ENCODE measurements around the gene ANKRD7.

ANKRD7 gene

DNA sequence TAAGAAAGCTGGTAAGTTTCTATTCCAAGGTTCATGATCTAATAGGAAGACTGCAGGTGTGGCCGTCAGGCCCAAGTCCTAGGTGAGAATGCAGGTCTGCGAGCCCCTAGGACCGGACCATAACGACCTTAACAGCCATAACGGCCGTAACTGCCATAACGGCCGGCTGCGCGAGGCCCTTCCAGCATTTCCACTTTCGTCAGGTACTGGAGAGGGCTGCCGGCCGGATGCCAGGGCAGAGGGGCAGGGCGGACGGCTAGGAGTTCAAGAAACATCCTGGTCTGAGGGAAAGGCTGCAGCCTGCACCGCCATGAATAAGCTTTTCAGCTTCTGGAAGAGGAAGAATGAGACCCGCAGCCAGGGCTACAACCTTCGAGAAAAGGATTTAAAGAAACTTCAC lies at the start of gene ANKRD7:
ANKRD7 (plus strand) TSS at position 184 of the 400 bp plus-strand sequence; CDS start at position 311, 127 bp downstream.
- H3K36me3 Mint-ChIP-seq (ENCODE audit: low read depth): no peaks in the 10 kb centered on the region
- H3K27ac Mint-ChIP-seq: no peak within 1 kb of the TSS
- H3K4me1 Mint-ChIP-seq (ENCODE audit: low read depth): no peaks in the 10 kb centered on the region
- no peaks in the 10 kb centered on the region for H3K27me3 Mint-ChIP-seq
- H3K9me3 Mint-ChIP-seq: no peaks in the 10 kb centered on the region
- no peak within 1 kb of the TSS for H3K4me3 Mint-ChIP-seq

GRCh38 chr7:118175740-118176139 lies 48.8 kb upstream of the ANKRD7 start:
- Mint-ChIP-seq H3K4me1 (ENCODE audit: low read depth) (no peaks in the 10 kb centered on the region), H3K36me3 (ENCODE audit: low read depth) (no peaks in the 10 kb centered on the region), H3K9me3 (no peaks in the 10 kb centered on the region), H3K4me3 (no peak overlapping the region), H3K27ac (no peak overlapping the region), H3K27me3 (peaks cover 26% of the 10 kb centered on the region)

DNA sequence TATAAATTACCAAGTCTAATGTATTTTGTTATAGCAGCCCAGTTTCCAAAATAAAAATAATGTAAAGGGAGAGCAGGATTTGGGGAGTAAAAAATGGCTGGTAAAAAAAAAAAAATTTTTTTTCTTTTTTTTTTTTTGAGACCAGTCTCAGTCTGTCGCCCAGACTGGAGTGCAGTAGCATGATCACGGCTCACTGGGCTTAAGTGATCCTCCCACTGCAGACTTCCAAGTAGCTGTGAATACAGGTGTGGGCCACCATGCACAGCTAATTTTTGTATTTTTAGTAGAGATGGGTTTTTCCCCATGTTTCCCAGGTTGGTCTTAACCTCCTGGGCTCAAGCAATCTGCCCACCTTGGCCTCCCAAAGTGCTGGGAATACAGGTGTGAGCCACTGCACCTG lies 45.3 kb upstream of the ANKRD7 start:
- Mint-ChIP-seq H3K27me3 (peaks cover 2% of the 10 kb centered on the region), H3K27ac (no peak overlapping the region), H3K9me3 (no peaks in the 10 kb centered on the region), H3K4me1 (ENCODE audit: low read depth) (peaks cover 17% of the 10 kb centered on the region), H3K4me3 (no peak overlapping the region), H3K36me3 (ENCODE audit: low read depth) (peaks cover 7% of the 10 kb centered on the region)

- Mint-ChIP-seq H3K36me3 (ENCODE audit: low read depth) (peaks cover 38% of the 10 kb centered on the region), H3K27me3 (no peaks in the 10 kb centered on the region), H3K9me3 (no peaks in the 10 kb centered on the region), H3K4me3 (peak overlapping the region; percentile 99), H3K4me1 (ENCODE audit: low read depth) (peaks cover 47% of the 10 kb centered on the region), H3K27ac (peak overlapping the region; percentile 100)
These were observed 41.7 kb upstream of the ANKRD7 start for GRCh38 chr7:118182593-118183427.

GRCh38 chr7:118183428-118183785 lies 41.1 kb upstream of the ANKRD7 start:
- peaks cover 47% of the 10 kb centered on the region for H3K4me1 Mint-ChIP-seq (ENCODE audit: low read depth)
- H3K27ac Mint-ChIP-seq: peak overlapping the region; percentile 100
- H3K36me3 Mint-ChIP-seq (ENCODE audit: low read depth): peaks cover 44% of the 10 kb centered on the region
- H3K4me3 Mint-ChIP-seq: peak overlapping the region; percentile 99
- no peaks in the 10 kb centered on the region for H3K9me3 Mint-ChIP-seq
- no peaks in the 10 kb centered on the region for H3K27me3 Mint-ChIP-seq

- H3K36me3 Mint-ChIP-seq (ENCODE audit: low read depth): peaks cover 50% of the 10 kb centered on the region
These were observed 40.5 kb upstream of the ANKRD7 start, which contains the start of gene LSM8 for GRCh38 chr7:118183786-118184564. Gene LSM8 (plus strand): TSS chr7:118184164. CDS start chr7:118184224, 60 bp downstream.

DNA sequence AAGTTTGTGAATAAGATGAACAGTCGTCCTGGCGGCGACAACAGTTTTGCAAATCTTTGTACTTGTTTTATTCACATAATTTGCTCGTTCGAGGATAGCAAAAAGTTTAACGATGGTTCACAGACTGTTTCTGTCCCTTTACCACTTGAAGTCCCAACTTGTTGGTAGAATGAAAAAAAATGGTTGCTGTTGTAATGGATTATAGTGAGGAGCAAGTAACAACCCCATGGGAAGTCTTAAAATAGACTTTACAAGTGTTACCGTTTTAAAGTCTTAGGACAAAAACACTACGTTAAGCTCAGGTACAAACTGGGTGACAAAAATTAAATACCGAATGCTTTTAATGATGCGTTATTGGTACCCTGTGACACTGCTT lies 40.0 kb upstream of the ANKRD7 start:
- Mint-ChIP-seq H3K9me3 (no peaks in the 10 kb centered on the region), H3K27me3 (no peaks in the 10 kb centered on the region), H3K4me1 (ENCODE audit: low read depth) (peaks cover 47% of the 10 kb centered on the region), H3K27ac (peak overlapping the region; percentile 100), H3K4me3 (peak overlapping the region; percentile 99), H3K36me3 (ENCODE audit: low read depth) (peaks cover 52% of the 10 kb centered on the region)

More at GRCh38 chr7:118183786-118184564, 40.5 kb upstream of the ANKRD7 start, which contains the start of gene LSM8:
- Mint-ChIP-seq H3K9me3 (no peaks in the 10 kb centered on the region), H3K27ac (peak within 1 kb of the TSS; percentile 100), H3K4me1 (ENCODE audit: low read depth) (peaks cover 47% of the 10 kb centered on the region), H3K4me3 (peak within 1 kb of the TSS; percentile 99), H3K27me3 (no peaks in the 10 kb centered on the region)

GRCh38 chr7:118185163-118185860 lies 39.2 kb upstream of the ANKRD7 start:
- Mint-ChIP-seq H3K27me3 (no peaks in the 10 kb centered on the region), H3K27ac (peak overlapping the region; percentile 36), H3K9me3 (no peaks in the 10 kb centered on the region), H3K4me1 (ENCODE audit: low read depth) (peaks cover 50% of the 10 kb centered on the region), H3K4me3 (peak overlapping the region; percentile 99), H3K36me3 (ENCODE audit: low read depth) (peaks cover 57% of the 10 kb centered on the region)

DNA sequence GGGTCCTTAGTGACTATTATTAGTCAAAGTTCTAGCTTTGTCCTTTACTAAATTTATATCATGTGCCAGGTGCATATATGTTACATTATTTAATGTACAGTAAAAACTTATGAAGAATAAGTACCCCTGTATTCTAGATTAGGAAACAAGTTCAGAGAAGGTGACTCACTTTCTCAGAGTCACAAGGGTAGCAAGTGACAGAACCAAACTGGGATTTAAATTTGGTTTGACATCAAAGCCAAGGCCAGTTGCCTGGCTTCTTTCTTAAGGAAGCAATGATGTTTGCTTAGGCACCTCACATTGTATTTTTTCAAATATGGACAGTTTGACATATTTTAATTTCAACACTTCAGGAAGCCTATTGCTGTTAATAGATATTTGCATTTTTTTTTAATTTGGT lies 38.0 kb upstream of the ANKRD7 start:
- Mint-ChIP-seq H3K4me3 (peak overlapping the region; percentile 99), H3K36me3 (ENCODE audit: low read depth) (peaks cover 61% of the 10 kb centered on the region), H3K9me3 (no peaks in the 10 kb centered on the region), H3K27me3 (no peaks in the 10 kb centered on the region), H3K4me1 (ENCODE audit: low read depth) (peaks cover 50% of the 10 kb centered on the region), H3K27ac (peak overlapping the region; percentile 58)

DNA sequence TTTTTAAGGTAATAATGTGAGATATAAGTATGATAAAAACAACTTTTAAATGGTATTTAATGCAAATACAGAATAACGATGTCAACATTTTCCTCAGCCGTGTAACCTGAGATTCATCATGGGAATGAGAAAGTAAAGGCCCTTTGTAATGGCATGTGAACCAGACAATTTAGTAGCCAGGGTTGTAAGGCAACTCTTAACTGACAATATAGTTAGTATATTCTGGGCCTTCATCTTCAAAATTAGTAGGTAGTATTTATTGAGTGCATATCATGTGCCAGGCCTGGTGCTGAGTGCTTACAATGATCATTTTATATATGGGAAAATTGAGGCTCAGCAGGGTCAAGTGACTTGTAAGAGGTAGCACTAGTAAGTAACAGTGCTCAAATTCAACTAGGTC lies 29.9 kb upstream of the ANKRD7 start:
- Mint-ChIP-seq H3K9me3 (no peaks in the 10 kb centered on the region), H3K4me3 (no peak overlapping the region), H3K4me1 (ENCODE audit: low read depth) (peaks cover 7% of the 10 kb centered on the region), H3K27me3 (no peaks in the 10 kb centered on the region), H3K27ac (no peak overlapping the region), H3K36me3 (ENCODE audit: low read depth) (peaks cover 20% of the 10 kb centered on the region)

GRCh38 chr7:118195837-118196474 lies 28.5 kb upstream of the ANKRD7 start:
- Mint-ChIP-seq H3K27me3 (no peaks in the 10 kb centered on the region), H3K36me3 (ENCODE audit: low read depth) (peaks cover 16% of the 10 kb centered on the region), H3K4me1 (ENCODE audit: low read depth) (peaks cover 4% of the 10 kb centered on the region), H3K9me3 (no peaks in the 10 kb centered on the region), H3K4me3 (no peak overlapping the region), H3K27ac (no peak overlapping the region)

DNA sequence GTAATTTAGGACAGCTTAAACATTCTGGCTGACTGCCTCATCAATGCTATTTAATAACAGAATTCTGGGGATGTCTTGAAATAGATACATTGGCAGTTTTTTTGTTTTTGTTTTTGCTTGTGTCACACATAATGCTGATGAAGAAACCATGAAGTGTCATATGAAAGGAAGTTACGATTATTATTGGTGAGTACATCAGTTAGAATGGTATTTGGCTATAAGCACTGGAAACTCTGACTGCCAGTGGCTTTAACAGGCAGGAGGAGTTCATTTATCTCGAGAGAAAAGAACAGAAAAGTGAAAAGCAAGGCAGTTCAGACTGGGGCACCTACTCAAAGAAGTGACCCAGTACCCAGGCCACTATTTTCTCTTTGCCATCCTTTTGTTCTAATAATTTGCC lies 22.4 kb upstream of the ANKRD7 start:
- H3K4me3 Mint-ChIP-seq: no peak overlapping the region
- H3K4me1 Mint-ChIP-seq (ENCODE audit: low read depth): peaks cover 10% of the 10 kb centered on the region
- H3K27ac Mint-ChIP-seq: no peak overlapping the region

GRCh38 chr7:118214051-118214832 lies 10.3 kb upstream of the ANKRD7 start:
- peak overlapping the region; percentile 91 for H3K27ac Mint-ChIP-seq
- H3K9me3 Mint-ChIP-seq: no peaks in the 10 kb centered on the region
- peaks cover 19% of the 10 kb centered on the region for H3K4me1 Mint-ChIP-seq (ENCODE audit: low read depth)
- H3K4me3 Mint-ChIP-seq: peak overlapping the region; percentile 86
- H3K27me3 Mint-ChIP-seq: peaks cover 8% of the 10 kb centered on the region
- H3K36me3 Mint-ChIP-seq (ENCODE audit: low read depth): no peaks in the 10 kb centered on the region

More for the DNA sequence above, 22.4 kb upstream of the ANKRD7 start:
- H3K36me3 Mint-ChIP-seq (ENCODE audit: low read depth): no peaks in the 10 kb centered on the region
- H3K9me3 Mint-ChIP-seq: no peaks in the 10 kb centered on the region
- peaks cover 4% of the 10 kb centered on the region for H3K27me3 Mint-ChIP-seq

DNA sequence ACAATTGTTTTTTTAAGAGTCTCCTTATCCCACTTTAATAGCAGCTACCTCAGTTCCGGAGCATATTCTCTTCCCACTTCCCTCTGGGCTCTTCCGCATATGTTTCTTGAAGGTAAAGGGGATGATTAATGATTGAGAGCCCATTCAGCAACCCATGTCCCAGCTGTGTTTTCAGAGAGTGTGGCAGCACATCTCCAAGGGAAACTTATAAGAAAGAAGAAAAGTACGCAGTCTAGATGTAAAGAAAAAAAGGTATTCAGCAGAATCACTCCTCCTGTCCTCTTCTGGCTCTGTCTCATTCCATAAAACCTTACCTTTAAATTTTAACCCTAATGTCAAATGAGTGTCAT lies 9.7 kb upstream of the ANKRD7 start:
- Mint-ChIP-seq H3K4me3 (peak overlapping the region; percentile 86), H3K36me3 (ENCODE audit: low read depth) (no peaks in the 10 kb centered on the region), H3K4me1 (ENCODE audit: low read depth) (peaks cover 19% of the 10 kb centered on the region), H3K9me3 (no peaks in the 10 kb centered on the region), H3K27me3 (peaks cover 9% of the 10 kb centered on the region), H3K27ac (peak overlapping the region; percentile 91)

All from stimulated activated naive CD8-positive, alpha-beta T cell treated with anti-CD3 and anti-CD28 coated beads, Interleukin-15, Interleukin-2, amounts not matched to agents 100 ng/mL and 50 ng/mL, for 24 hours (primary cell).